Measurements from ENCODE around the gene BAIAP2L2. TPM values are rescaled to one million over a fixed set of nuclear protein-coding genes. Genes with fewer than 3 reads are reported as not detected.
A peak's percentile ranks its signal among the peaks of the same experiment; 100 is the strongest.

The BAIAP2L2 gene
- total RNA-seq, 1 experiment from 2014 or later, result not detected

GRCh38 chr22:38107692-38108515 is 2.6 kb downstream of the BAIAP2L2 start:
- no peak for DNase-seq (ENCODE audit: low spot score)

GRCh38 chr22:38106814-38107578 is 3.5 kb downstream of the BAIAP2L2 start:
- no peak for DNase-seq (ENCODE audit: low spot score)

- no peak for DNase-seq (ENCODE audit: low spot score)
These were observed 6.4 kb downstream of the BAIAP2L2 start for GRCh38 chr22:38104084-38104483.

GRCh38 chr22:38103641-38104040 is 6.8 kb downstream of the BAIAP2L2 start:
- DNase-seq (ENCODE audit: low spot score), result no peak

GRCh38 chr22:38098410-38099249 is 11.9 kb downstream of the BAIAP2L2 start:
- peak; percentile 15 for DNase-seq (ENCODE audit: low spot score)

GRCh38 chr22:38097557-38098409 is 12.7 kb downstream of the BAIAP2L2 start:
- no peak for DNase-seq (ENCODE audit: low spot score)

GRCh38 chr22:38097058-38097457 is 13.4 kb downstream of the BAIAP2L2 start:
- DNase-seq (ENCODE audit: low spot score), result no peak

GRCh38 chr22:38089474-38089851 is 21.0 kb downstream of the BAIAP2L2 start:
- no peak for DNase-seq (ENCODE audit: low spot score)

- no peak for DNase-seq (ENCODE audit: low spot score)
These were observed 21.6 kb downstream of the BAIAP2L2 start for GRCh38 chr22:38088629-38089473.

- no peak for DNase-seq (ENCODE audit: low spot score)
These were observed 22.6 kb downstream of the BAIAP2L2 start for GRCh38 chr22:38087855-38088254.

GRCh38 chr22:38086942-38087341 is 23.5 kb downstream of the BAIAP2L2 start:
- no peak for DNase-seq (ENCODE audit: low spot score)

GRCh38 chr22:38086001-38086845 is 24.3 kb downstream of the BAIAP2L2 start:
- DNase-seq (ENCODE audit: low spot score), result no peak

GRCh38 chr22:38085501-38085900 is 25.0 kb downstream of the BAIAP2L2 start:
- DNase-seq (ENCODE audit: low spot score), result no peak

- no peak for DNase-seq (ENCODE audit: low spot score)
These were observed 25.4 kb downstream of the BAIAP2L2 start for GRCh38 chr22:38085056-38085455.

- DNase-seq (ENCODE audit: low spot score), result no peak
These were observed 26.4 kb downstream of the BAIAP2L2 start, which contains the start of gene SLC16A8 for GRCh38 chr22:38083931-38084631. TSS of gene SLC16A8 (minus strand) at chr22:38084184. CDS start at chr22:38082873, 1,311 bp downstream.

- no peak for DNase-seq (ENCODE audit: low spot score)
These were observed 27.3 kb downstream of the BAIAP2L2 start for GRCh38 chr22:38082986-38083710.

- no peak for DNase-seq (ENCODE audit: low spot score)
These were observed 28.3 kb downstream of the BAIAP2L2 start for GRCh38 chr22:38081941-38082828.
